ENCODE measurements around the gene KCNAB1. TPM values are rescaled to one million over a fixed set of nuclear protein-coding genes. Genes with fewer than 3 reads are reported as not detected.

The KCNAB1 gene
- total RNA-seq, 1 experiment from 2014 or later = 1.0 TPM

- TF ChIP-seq ZNF512 (CRISPR knock-in tag; IDR thresholded peaks at IDR 0.05; ENCODE audit: borderline replicate concordance) = no peak
- TF ChIP-seq ZNF671 (CRISPR knock-in tag; IDR thresholded peaks at IDR 0.05) = no peak
- no peak for TF ChIP-seq ZSCAN18 (CRISPR knock-in tag; IDR thresholded peaks at IDR 0.05)
- TF ChIP-seq ETV6 (CRISPR knock-in tag; IDR thresholded peaks at IDR 0.05) = no peak
- no peak for TF ChIP-seq TEAD4 (CRISPR knock-in tag; IDR thresholded peaks at IDR 0.05)
Measured at GRCh38 chr3:156542101-156543042, 422.0 kb downstream of the KCNAB1 start (continued).

GRCh38 chr3:156543043-156543555 is 422.7 kb downstream of the KCNAB1 start:
- Mint-ChIP-seq H3K27ac (no peak overlapping the region), H3K4me3 (no peak overlapping the region)

More at GRCh38 chr3:156543043-156543555, 422.7 kb downstream of the KCNAB1 start:
- CTCF ChIA-PET = interaction anchor here (0.9 to 1.4 kb wide), 3 partner anchors 11 to 132 kb away, joined by 3 to 4 read pairs (median 3); partner anchors contain the start of gene SSR3
- Mint-ChIP-seq H3K36me3 (peaks cover 59% of the 10 kb centered on the region), H3K4me1 (no peaks in the 10 kb centered on the region), H3K9me3 (no peaks in the 10 kb centered on the region), H3K27me3 (ENCODE audit: low read depth) (no peaks in the 10 kb centered on the region)
- ATAC-seq = no peak
- DNase-seq (ENCODE audit: low spot score) = no peak
- POLR2A ChIA-PET = interaction anchor here (0.7 to 1.2 kb wide), 2 partner anchors 11 to 366 kb away, joined by 3 read pairs; partner anchors contain the start of gene SSR3
- TF ChIP-seq HMGXB4 (CRISPR knock-in tag; IDR thresholded peaks at IDR 0.05) (no peak), ZNF396 (CRISPR knock-in tag; IDR thresholded peaks at IDR 0.05; ENCODE audit: borderline replicate concordance) (no peak), IRF2 (CRISPR knock-in tag; IDR thresholded peaks at IDR 0.05; ENCODE audit: borderline replicate concordance, low read depth) (no peak), E2F5 (CRISPR knock-in tag; IDR thresholded peaks at IDR 0.05) (no peak), CREM (CRISPR knock-in tag; IDR thresholded peaks at IDR 0.05) (no peak), HMGA2 (CRISPR knock-in tag; IDR thresholded peaks at IDR 0.05) (no peak), STAT6 (CRISPR knock-in tag; conservative IDR thresholded peaks at IDR 0.05; ENCODE audit: low read depth) (no peak), IRF1 (CRISPR knock-in tag; IDR thresholded peaks at IDR 0.05) (no peak), SP1 (CRISPR knock-in tag; conservative IDR thresholded peaks at IDR 0.05) (no peak), ZNF317 (CRISPR knock-in tag; IDR thresholded peaks at IDR 0.05; ENCODE audit: borderline replicate concordance, low read depth) (no peak), ZBTB21 (CRISPR knock-in tag; IDR thresholded peaks at IDR 0.05; ENCODE audit: borderline replicate concordance) (no peak), SMAD4 (CRISPR knock-in tag; IDR thresholded peaks at IDR 0.05) (no peak)

Data from WTC11 (cell line).